HG02884 (cell line): ENCODE results near the gene FBXO10.
"Not testable (repeated sequence)": the region's sequence is repeated elsewhere in the genome, so short reads cannot be mapped to it uniquely, and the experiment has no call there.

Experiments
- ATAC-seq: cut with Tn5 transposase; IDR thresholded peaks from one replicate; pipeline ENCODE4 v1.9.1; 2021; ENCODE audit warnings: mild to moderate bottlenecking, moderate library complexity; ENCODE audit not compliant: unreplicated experiment

The FBXO10 gene

DNA sequence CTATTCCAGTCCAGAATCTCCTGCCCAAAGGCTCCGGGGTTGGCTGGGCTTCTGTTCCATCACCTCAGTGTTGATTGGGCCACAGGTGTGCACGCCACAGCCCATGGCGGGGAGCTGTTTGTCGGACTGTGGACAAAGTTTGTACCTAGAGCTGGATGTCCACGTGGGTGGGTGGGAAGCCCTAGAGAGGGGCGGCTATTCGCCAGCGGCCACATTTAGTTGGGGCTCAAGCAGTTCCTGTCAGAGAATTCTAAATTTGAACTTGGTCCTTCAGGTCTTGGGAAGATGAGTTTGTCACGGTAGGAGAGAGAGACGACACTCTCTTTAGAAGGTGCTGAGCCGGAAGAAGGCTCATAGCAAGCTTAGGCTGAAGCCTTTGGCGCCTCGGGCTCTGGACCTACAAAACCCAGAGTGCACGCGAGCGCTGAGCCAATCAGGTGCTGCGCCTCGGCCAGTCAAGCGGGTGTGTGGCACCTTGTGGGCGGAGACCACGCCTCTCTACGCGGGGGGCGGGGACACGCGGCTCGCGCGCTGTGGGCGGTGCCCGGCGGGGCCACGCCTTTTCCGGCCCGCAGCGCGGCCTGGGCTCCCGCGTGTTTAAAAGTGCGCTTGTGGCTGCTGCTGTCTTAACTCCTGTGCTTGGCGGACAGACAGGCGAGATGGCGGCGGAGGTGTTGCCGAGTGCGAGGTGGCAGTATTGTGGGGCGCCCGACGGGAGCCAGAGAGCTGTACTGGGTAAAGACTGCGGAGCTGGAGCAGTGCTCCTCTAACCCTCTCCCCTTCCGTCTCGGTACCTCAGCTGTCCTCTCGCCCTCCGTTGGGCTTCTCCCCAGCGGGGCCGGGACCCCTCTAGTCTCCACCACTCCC lies 90.6 kb downstream of the FBXO10 start, which contains the start of gene POLR1E:
POLR1E (plus strand) TSS at position 560 of the 867 bp plus-strand sequence; CDS start at position 660, 100 bp downstream.
- ATAC-seq, result peak; percentile 97

DNA sequence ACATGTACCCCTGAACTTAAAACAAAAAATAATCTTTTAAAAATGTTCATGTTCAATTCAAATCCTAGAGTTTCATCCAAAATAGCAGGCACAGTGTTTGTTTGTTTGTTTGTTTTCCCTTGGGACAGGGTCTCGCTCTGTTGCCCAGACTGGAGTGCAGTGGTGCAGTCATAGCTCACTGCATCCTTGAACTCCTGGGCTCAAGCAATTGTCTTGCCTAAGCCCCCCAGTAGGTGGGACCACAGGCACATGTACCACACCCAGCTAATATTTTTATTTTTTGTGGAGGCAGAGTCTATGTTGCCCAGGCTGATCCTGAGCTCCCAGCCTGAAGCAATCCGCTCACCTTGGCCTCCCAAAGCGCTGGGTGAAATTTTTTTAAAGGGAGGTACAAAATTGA lies 95.4 kb downstream of the FBXO10 start:
- ATAC-seq, result no peak

- not testable (repeated sequence) for ATAC-seq
These were observed 98.1 kb downstream of the FBXO10 start for GRCh38 chr9:37477987-37478619.

- ATAC-seq, result not testable (repeated sequence)
These were observed 98.7 kb downstream of the FBXO10 start for GRCh38 chr9:37477443-37477842.

- ATAC-seq, result no peak
These were observed 99.2 kb downstream of the FBXO10 start for GRCh38 chr9:37476930-37477329.

DNA sequence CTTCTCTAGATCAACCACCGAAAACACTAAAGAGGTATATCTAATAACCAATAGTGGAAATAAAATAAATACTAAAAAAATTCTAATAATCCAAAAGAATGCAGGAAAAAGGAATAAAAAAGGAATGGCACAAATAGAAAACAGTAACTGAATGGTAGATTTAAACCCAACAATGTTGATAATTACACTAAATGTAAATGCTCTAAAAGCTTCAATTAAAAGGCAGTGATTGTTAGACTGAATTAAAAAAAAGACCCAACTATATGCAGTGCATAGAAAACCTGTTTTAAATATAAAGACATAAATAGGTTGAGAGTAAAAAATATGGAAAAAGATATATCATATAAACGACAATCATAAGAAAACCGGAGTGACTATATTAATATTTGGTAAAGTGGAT lies 101.7 kb downstream of the FBXO10 start:
- ATAC-seq, result no peak

GRCh38 chr9:37473982-37474381 lies 102.2 kb downstream of the FBXO10 start:
- ATAC-seq, result not testable (repeated sequence)

- no peak for ATAC-seq
These were observed 104.1 kb downstream of the FBXO10 start for GRCh38 chr9:37471942-37472684.

GRCh38 chr9:37468620-37469019 lies 107.6 kb downstream of the FBXO10 start:
- ATAC-seq, result no peak

GRCh38 chr9:37467530-37467929 lies 108.7 kb downstream of the FBXO10 start:
- not testable (repeated sequence) for ATAC-seq

- ATAC-seq, result peak; percentile 5
These were observed 110.0 kb downstream of the FBXO10 start for GRCh38 chr9:37466037-37466709.

DNA sequence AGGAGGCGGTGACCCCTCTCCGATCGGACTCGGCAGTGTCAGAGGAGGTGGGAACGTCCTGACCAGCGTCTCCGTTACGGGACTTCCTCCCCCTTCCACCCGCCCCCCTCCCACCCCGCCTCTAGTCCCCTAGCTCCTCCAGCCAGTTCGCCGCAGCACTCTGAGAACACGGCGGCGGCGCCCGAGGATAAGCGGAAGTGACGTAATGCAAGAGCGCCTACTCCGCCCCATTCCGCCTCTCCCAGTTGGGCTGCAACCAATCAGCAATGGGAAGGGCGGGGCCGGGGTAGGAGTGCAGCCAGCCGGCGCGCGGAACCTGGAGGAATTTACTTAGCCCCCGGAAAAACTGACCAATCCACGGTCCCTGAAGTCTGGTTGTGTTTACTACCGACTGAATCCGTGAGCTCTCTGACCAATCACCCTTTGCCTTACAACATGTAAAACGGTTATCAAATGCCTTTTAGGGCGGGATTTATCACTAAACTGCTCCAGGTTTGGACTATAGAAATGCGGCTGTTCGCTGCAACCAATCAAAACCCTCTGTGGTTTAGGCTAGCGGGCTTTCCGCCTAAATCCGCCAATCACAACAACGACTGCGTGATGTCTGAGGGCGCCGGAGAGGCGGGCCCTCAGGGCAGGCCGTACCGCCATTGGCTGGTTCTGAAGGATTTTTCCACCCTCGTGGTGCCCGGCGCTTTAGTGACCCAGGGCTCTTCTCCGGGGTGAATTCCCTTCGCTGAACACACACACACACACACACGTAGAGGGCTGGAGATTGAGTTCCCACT lies 110.7 kb downstream of the FBXO10 start, which contains the start of gene ZBTB5:
ZBTB5 (minus strand) TSS at position 202 of the 788 bp plus-strand sequence. CDS start 22,899 bp downstream, outside the sequence.
- peak; percentile 79 for ATAC-seq

- peak; percentile 32 for ATAC-seq
These were observed 111.5 kb downstream of the FBXO10 start for GRCh38 chr9:37464426-37465248.

DNA sequence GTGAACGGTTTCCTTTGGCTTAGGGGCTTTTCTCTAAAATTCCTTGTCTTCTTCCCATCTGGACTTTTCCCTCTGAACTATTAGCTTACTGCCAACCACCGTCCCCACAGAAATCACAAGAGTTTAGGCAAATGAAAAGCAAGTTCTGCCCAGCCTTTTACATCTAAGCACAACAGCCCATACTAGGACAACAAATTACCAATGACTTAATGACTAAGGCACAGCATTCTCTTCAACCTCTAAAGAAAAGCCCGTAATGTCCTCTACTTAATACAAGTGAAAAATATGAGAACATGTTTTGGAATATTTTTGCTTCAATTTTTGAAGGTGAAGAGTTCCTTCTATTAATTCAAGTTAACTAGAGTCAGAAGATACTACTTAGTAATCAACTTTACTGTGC lies 112.2 kb downstream of the FBXO10 start:
- ATAC-seq, result no peak
